ENCODE data around the gene PPTC7. TPM values are rescaled to one million over a fixed set of nuclear protein-coding genes. Genes with fewer than 3 reads are reported as not detected.

PPTC7 gene
- polyA plus RNA-seq, 1 experiment = 11.4 TPM

DNA sequence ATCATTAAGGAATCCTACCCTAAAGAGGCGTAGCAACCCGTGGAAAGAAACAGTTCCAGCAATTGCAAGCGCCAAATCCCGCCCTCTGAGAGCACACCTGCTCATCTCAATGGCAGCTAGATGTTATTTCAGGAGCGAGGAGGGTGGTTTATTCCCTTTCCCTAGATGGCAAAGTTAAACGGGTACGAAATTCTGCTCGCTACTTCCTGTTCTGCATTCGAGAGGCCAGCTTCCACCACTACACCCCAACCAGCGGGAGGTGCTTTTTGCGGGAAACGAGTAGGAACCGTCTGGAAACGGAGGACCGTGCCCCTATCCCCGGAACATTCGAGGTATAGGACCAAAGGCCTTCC, 81.7 kb downstream of the PPTC7 start:
- H3K27me3 ChIP-seq (ENCODE audit: control insufficient read depth, insufficient read depth, low read length) = no peaks in the 10 kb centered on the region
- TF ChIP-seq, protein P1, sequence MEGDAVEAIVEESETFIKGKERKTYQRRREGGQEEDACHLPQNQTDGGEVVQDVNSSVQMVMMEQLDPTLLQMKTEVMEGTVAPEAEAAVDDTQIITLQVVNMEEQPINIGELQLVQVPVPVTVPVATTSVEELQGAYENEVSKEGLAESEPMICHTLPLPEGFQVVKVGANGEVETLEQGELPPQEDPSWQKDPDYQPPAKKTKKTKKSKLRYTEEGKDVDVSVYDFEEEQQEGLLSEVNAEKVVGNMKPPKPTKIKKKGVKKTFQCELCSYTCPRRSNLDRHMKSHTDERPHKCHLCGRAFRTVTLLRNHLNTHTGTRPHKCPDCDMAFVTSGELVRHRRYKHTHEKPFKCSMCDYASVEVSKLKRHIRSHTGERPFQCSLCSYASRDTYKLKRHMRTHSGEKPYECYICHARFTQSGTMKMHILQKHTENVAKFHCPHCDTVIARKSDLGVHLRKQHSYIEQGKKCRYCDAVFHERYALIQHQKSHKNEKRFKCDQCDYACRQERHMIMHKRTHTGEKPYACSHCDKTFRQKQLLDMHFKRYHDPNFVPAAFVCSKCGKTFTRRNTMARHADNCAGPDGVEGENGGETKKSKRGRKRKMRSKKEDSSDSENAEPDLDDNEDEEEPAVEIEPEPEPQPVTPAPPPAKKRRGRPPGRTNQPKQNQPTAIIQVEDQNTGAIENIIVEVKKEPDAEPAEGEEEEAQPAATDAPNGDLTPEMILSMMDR (IDR thresholded peaks at IDR 0.05; ENCODE audit: low read depth, low read length) = no peak
- peak overlapping the region; percentile 92 for H3K4me3 ChIP-seq (ENCODE audit: low read depth, low read length)
- no peaks in the 10 kb centered on the region; the same call in 1 of the 2 replicates for H3K9me3 ChIP-seq (ENCODE audit: control insufficient read depth, insufficient read depth, low read length)
- DNase-seq (ENCODE audit: low read depth, low spot score) = no peak
- peak overlapping the region; percentile 77 for H3K27ac ChIP-seq (ENCODE audit: low read depth, low read length)
- ChIA-PET CTCF (interaction anchor here (20.4 kb wide), 1 partner anchor 101 kb away, joined by 369 read pairs; no protein-coding TSS in a partner anchor), POLR2A (no interaction called here)

DNA sequence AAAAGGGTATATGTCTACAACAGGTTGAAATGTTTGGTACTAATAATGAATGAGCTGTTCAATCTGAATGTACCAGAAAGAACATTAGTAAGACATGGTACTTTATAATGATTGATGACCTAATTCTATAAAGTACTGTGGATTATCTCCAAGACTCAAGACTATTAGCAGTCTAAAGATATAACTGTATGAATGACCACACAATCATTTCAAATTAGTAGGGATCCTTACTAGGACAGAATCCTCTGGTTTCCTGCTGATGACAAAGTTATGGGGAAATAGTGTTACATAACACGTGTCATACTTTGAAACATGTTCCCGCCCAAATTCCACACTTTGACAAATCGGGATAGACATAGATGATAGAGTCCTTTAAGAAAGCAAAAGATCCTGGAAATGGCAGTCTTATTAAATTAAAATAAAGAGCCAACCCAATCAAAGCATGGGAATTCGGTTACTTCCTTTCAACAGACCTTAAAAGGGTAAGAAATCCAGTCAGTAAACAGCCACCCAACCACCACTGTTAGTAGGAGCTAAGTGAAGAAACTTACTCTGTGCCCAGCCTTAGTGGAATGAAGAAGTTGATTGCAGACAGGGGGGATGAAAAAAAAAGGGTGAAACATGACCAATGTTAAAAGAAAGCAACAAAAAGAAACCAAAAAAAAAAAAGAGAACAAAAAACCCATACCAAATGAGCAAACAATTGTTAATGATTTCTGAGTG, 84.0 kb downstream of the PPTC7 start:
- Histone ChIP-seq H3K27me3 (ENCODE audit: control insufficient read depth, insufficient read depth, low read length) (no peaks in the 10 kb centered on the region), H3K27ac (ENCODE audit: low read depth, low read length) (no peak overlapping the region), H3K4me3 (ENCODE audit: low read depth, low read length) (no peak overlapping the region), H3K9me3 (ENCODE audit: control insufficient read depth, insufficient read depth, low read length) (no peaks in the 10 kb centered on the region; the same call in 1 of the 2 replicates)
- ChIA-PET CTCF (interaction anchor here (0.9 to 20.4 kb wide), 6 partner anchors 10 to 103 kb away, joined by 3 to 369 read pairs (median 4); partner anchors contain the start of genes ARPC3, FAM216A and GPN3), POLR2A (no interaction called here)
- TF ChIP-seq, protein P1 (IDR thresholded peaks at IDR 0.05; ENCODE audit: low read depth, low read length) = no peak
- DNase-seq (ENCODE audit: low read depth, low spot score) = no peak

Small RNA genes lying within 50 kb of the gene (small RNA-seq; reads per million reads assigned to genes)
- gene RF00278 (ENCODE audit: insufficient read length, low read depth) = not detected
- not detected for gene RN7SL387P (ENCODE audit: insufficient read length, low read depth)

Other genes starting within 250 kb of the PPTC7 start
- gene ANAPC7, start 179.6 kb downstream of the PPTC7 start, polyA plus RNA-seq (2011; rRNA removed) = 48.7 and 58.8 TPM in 2 replicates
- gene ARPC3, start 133.0 kb downstream of the PPTC7 start, polyA plus RNA-seq (2011; rRNA removed) = 57.0 and 82.3 TPM in 2 replicates
- gene GPN3, start 115.1 kb downstream of the PPTC7 start, polyA plus RNA-seq (2011; rRNA removed) = 16.8 and 25.6 TPM in 2 replicates
- gene FAM216A, start 114.5 kb downstream of the PPTC7 start, polyA plus RNA-seq (2011; rRNA removed) = 17.7 and 21.3 TPM in 2 replicates
- gene VPS29, start 81.2 kb downstream of the PPTC7 start, polyA plus RNA-seq (2011; rRNA removed) = 135 and 170 TPM in 2 replicates
- 0.07 and 0.26 TPM in 2 replicates for gene RAD9B, start 81.0 kb downstream of the PPTC7 start, polyA plus RNA-seq (2011; rRNA removed)
- gene TCTN1, start 30.8 kb upstream of the PPTC7 start, polyA plus RNA-seq (2011; rRNA removed) = 32.7 and 35.4 TPM in 2 replicates
- gene HVCN1, start 105.8 kb upstream of the PPTC7 start, polyA plus RNA-seq (2011; rRNA removed) = 6.5 and 6.9 TPM in 2 replicates
- 112 and 167 TPM in 2 replicates for gene PPP1CC, start 159.6 kb upstream of the PPTC7 start, polyA plus RNA-seq (2011; rRNA removed)

All from AG04450 (cell line).